GM12878 (cell line): Measurements from ENCODE around the gene PPRC1. TPM values are rescaled to one million over a fixed set of nuclear protein-coding genes. Genes with fewer than 3 reads are reported as not detected.

Experiments used
- ATAC-seq: fragments of 200-7000 bp; cut with Tn5 transposase; 3 replicates; pipeline ENCODE4 v1.9.1; 2020; ENCODE audit warnings: mild to moderate bottlenecking, moderate library complexity
- BruUV-seq: library from RNA; stranded (reverse); fragments of 400-500 nt; replicated peaks from 2 replicates; lab custom pipeline; 2021; lab: Mats Ljungman, UMichigan
- CTCF ChIA-PET: fragments of 300-600 bp; sonication (Branson Sonifier 250); formaldehyde crosslinking; extraction: SDS; loops from one replicate; lab custom pipeline; 2021; ENCODE audit warnings: inconsistent platforms; lab: Yijun Ruan, JAX
- POLR2A ChIA-PET: fragments of 350-600 bp; formaldehyde crosslinking; extraction: SDS; loops from one replicate; lab custom pipeline; 2021; ENCODE audit warnings: inconsistent platforms; lab: Charles Lee
- RAD21 ChIA-PET: fragments of 300-600 bp; sonication (Branson Sonifier 250); formaldehyde crosslinking; loops from one replicate; lab custom pipeline; 2023; ENCODE audit warnings: antibody characterized with exemption; ENCODE audit not compliant: unreplicated experiment; lab: Charles Lee
- SMC1A ChIA-PET: fragments of 300-600 bp; sonication (Branson Sonifier 250); formaldehyde crosslinking; loops from one replicate; lab custom pipeline; 2023; ENCODE audit not compliant: unreplicated experiment, uncharacterized antibody; lab: Charles Lee
- DNase-seq: peaks from one replicate; pipeline ENCODE4 v3.0.0-alpha.2; 2011; ENCODE audit warnings: low read depth, low spot score
- FAIRE-seq: peaks from 3 replicates; lab custom pipeline; 2011; peaks lifted over from hg19 to GRCh38; lab: Jason Lieb, UNC
- H2AFZ ChIP-seq: 2 replicates; pipeline ENCODE4 v1.6.0; 2011; ENCODE audit warnings: low read depth, low read length, control low read depth; ENCODE audit not compliant: control insufficient read depth
- H3K27ac ChIP-seq: 2 replicates; pipeline ENCODE4 v1.5.1; 2011; ENCODE audit warnings: control low read depth; ENCODE audit not compliant: control insufficient read depth, insufficient read depth
- H3K27me3 ChIP-seq, 2 experiments: replicated peaks in 1 of 2; 2 replicates each; pipeline versions ENCODE4 v1.6.0 to v1.6.1; 2011; ENCODE audit warnings: low read length in 1 of 2; ENCODE audit not compliant: control insufficient read depth in 2 of 2, insufficient read depth in 2 of 2
- H3K36me3 ChIP-seq, 2 experiments: 2 replicates each; pipeline ENCODE4 v1.5.1; 2011; ENCODE audit warnings: low read length in 1 of 2; ENCODE audit not compliant: control insufficient read depth in 2 of 2, insufficient read depth in 2 of 2
- H3K4me1 ChIP-seq: 2 replicates; pipeline ENCODE4 v1.6.1; 2011; ENCODE audit warnings: mild to moderate bottlenecking, low read length, moderate library complexity, mixed read lengths; ENCODE audit not compliant: control insufficient read depth, insufficient read depth
- H3K4me2 ChIP-seq: 2 replicates; pipeline ENCODE4 v1.6.0; 2011; ENCODE audit warnings: control low read depth; ENCODE audit not compliant: control insufficient read depth, insufficient read depth
- H3K4me3 ChIP-seq: fragments of 200-600 bp; sonication (generic); 2 replicates; pipeline ENCODE4 v1.5.1; 2016
- H3K79me2 ChIP-seq: 2 replicates; pipeline ENCODE4 v1.6.0; 2011; ENCODE audit warnings: low read length; ENCODE audit not compliant: control insufficient read depth, insufficient read depth
- H3K9ac ChIP-seq: 2 replicates; pipeline ENCODE4 v1.8.0; 2011; ENCODE audit warnings: low read length, control low read depth, mixed read lengths; ENCODE audit not compliant: control insufficient read depth, insufficient read depth
- H3K9me3 ChIP-seq: replicated peaks from 3 replicates; pipeline ENCODE4 v1.5.1; 2011; ENCODE audit warnings: mild to moderate bottlenecking, low read length; ENCODE audit not compliant: control insufficient read depth, insufficient read depth
- H4K20me1 ChIP-seq: 2 replicates; pipeline ENCODE4 v1.6.0; 2011; ENCODE audit not compliant: control insufficient read depth, insufficient read depth
- FOXM1 ChIP-seq: IDR thresholded peaks from 2 replicates; pipeline ENCODE4 v1.6.1; 2012; ENCODE audit warnings: low read depth, mild to moderate bottlenecking, inconsistent platforms, low read length, moderate library complexity
- JUND ChIP-seq: IDR thresholded peaks from 2 replicates; pipeline ENCODE4 v1.6.1; 2012; ENCODE audit warnings: low read depth, mild to moderate bottlenecking, low read length, improper control_type of control experiment, moderate library complexity
- KLF5 ChIP-seq: fragments of 450-650 bp; IDR thresholded peaks from 2 replicates; pipeline ENCODE4 v1.6.1; 2014; ENCODE audit warnings: mild to moderate bottlenecking; ENCODE audit not compliant: partially characterized antibody
- LARP7 ChIP-seq: fragments of 450-650 bp; IDR thresholded peaks from 2 replicates; pipeline ENCODE4 v1.6.1; 2017; ENCODE audit warnings: mild to moderate bottlenecking
- MTA3 ChIP-seq: IDR thresholded peaks from 2 replicates; pipeline ENCODE4 v1.6.1; 2012; ENCODE audit warnings: low read length, inconsistent platforms, borderline replicate concordance
- MYC ChIP-seq: IDR thresholded peaks from 2 replicates; pipeline ENCODE4 v1.6.1; 2011; ENCODE audit warnings: mild to moderate bottlenecking, low read length, moderate library complexity, inconsistent platforms; ENCODE audit not compliant: insufficient read depth, insufficient replicate concordance, insufficient read length, severe bottlenecking
- NBN ChIP-seq: fragments of 450-650 bp; IDR thresholded peaks from 2 replicates; pipeline ENCODE4 v1.6.1; 2016
- NKRF ChIP-seq: fragments of 450-650 bp; conservative IDR thresholded peaks from 2 replicates; pipeline ENCODE4 v1.6.1; 2017; ENCODE audit warnings: mild to moderate bottlenecking, moderate library complexity
- PML ChIP-seq: IDR thresholded peaks from 2 replicates; pipeline ENCODE4 v1.6.1; 2012; ENCODE audit warnings: low read length, inconsistent platforms
- ZNF274 ChIP-seq: IDR thresholded peaks from one replicate; pipeline ENCODE4 v1.8.0; 2011; ENCODE audit not compliant: insufficient read length, insufficient read depth
- WGBS: methylation state at CpG from one replicate; pipeline ENCODE4 v1.1.6; 2016; ENCODE audit warnings: low lambda C conversion rate; ENCODE audit not compliant: insufficient replicate concordance, insufficient coverage; ENCODE audit errors: missing lambda C conversion rate; 5-methylcytosine and 5-hydroxymethylcytosine counted together
- in situ Hi-C: fragments of 300-500 bp; cut with MboI; formaldehyde crosslinking; loops from 9 replicates; pipeline ENCODE4 v1.14.3; 2018; ENCODE audit warnings: mixed read lengths
- intact Hi-C: fragments of 100-400 bp; cut with micrococcal nuclease; formaldehyde crosslinking; loops from one replicate; pipeline ENCODE4 v1.14.2; 2022; ENCODE audit not compliant: unreplicated experiment
- polyA plus RNA-seq, 11 experiments: library from polyadenylated mRNA; depleted of rRNA in 4 of 11; unstranded in 6 of 11; stranded (reverse) in 5 of 11; fragments of >200 nt; fragmentation: Nextera tagmentation in 4 of 11; fragmentation: Illumina TruSeq in 1 of 11; extraction: Ambion mirVana in 4 of 11; extraction: Trizol in 1 of 11; gene quantifications; 1 replicate in 1 of 11; 2 replicates in 10 of 11; pipeline versions ENCODE4 v1.2.1 to v1.2.3, GENCODE V29; 2011 to 2016; ENCODE audit warnings: inconsistent platforms in 2 of 11, missing spikeins in 2 of 11, low read depth in 1 of 11
- total RNA-seq, 4 experiments: library from RNA; depleted of rRNA in 3 of 4; stranded (reverse); fragments of >200 nt in 3 of 4; fragmentation: Illumina TruSeq in 1 of 4; extraction: Trizol in 1 of 4; gene quantifications; 2 replicates each; pipeline versions ENCODE4 v1.2.1 to v1.2.3, GENCODE V29; 2013 to 2021
- TF ChIP-seq, protein P1 (sequence below): fragments of 450-650 bp; IDR thresholded peaks from 2 replicates; pipeline ENCODE4 v1.6.1; 2017; ENCODE audit warnings: low read depth, mild to moderate bottlenecking, moderate library complexity
- TF ChIP-seq, protein P2 (sequence below): fragments of 450-650 bp; IDR thresholded peaks from 2 replicates; pipeline ENCODE4 v1.6.1; 2017; ENCODE audit warnings: mild to moderate bottlenecking, moderate library complexity

PPRC1 gene
- total and polyA plus RNA-seq, 10 of the 15 experiments (the other 5 are each of a cell fraction or from before 2014, with no cell fraction given): 13.1 to 69.8 (median 32.4) TPM

DNA sequence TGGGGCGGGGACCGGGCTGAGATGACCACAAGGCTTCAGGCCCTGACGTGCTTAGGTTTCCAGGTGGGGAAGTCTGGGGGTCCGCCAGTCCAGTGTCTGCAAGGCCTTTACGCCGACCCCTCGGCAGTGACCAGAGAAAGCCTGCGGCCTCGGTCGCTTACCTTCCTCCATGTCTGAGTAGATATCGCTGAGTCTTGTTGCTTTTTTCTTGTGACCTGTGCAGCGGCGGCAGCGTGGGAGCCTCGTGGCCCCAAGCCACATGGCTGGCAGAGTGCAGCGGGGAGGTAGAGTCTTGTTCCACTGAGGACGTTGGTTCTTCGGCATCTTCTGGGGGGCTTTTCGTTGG, 19.7 kb downstream of the PPRC1 start:
- WGBS: under 1% methylated on average over 19 of the region's 19 CpGs

More for the DNA sequence above, 19.7 kb downstream of the PPRC1 start:
- no TSS peak for BruUV-seq
- H3K9me3 ChIP-seq: no peaks in the 10 kb centered on the region
- FAIRE-seq (no peak), DNase-seq (no peak), ATAC-seq (peak; percentile 41)
- H3K4me2 ChIP-seq: peak overlapping the region; percentile 39
- in situ Hi-C loops: no loop called here
- ChIA-PET SMC1A (interaction anchor here (1.6 to 5.0 kb wide), 6 partner anchors 14 to 34 kb away, joined by 3 to 29 read pairs (median 11); partner anchors contain the start of gene PPRC1), POLR2A (interaction anchor here (0.5 to 2.6 kb wide), 12 partner anchors 13 to 334 kb away, joined by 3 to 19 read pairs (median 4); partner anchors contain the start of genes GBF1, OGA and PPRC1), CTCF (interaction anchor here (1.0 to 3.0 kb wide), 6 partner anchors 17 to 246 kb away, joined by 3 to 24 read pairs (median 6); partner anchors contain the start of gene PPRC1), RAD21 (interaction anchor here (0.9 to 2.1 kb wide), 6 partner anchors 13 to 270 kb away, joined by 3 to 12 read pairs (median 6); partner anchors contain the start of gene PPRC1)
- no peaks in the 10 kb centered on the region for H3K27me3 ChIP-seq
- peak overlapping the region; percentile 38 for H2AFZ ChIP-seq
- peaks cover 54% of the 10 kb centered on the region for H3K79me2 ChIP-seq
- peaks cover 9% of the 10 kb centered on the region for H3K4me1 ChIP-seq
- no peaks in the 10 kb centered on the region; the same call in none of the 2 replicates for H4K20me1 ChIP-seq
- peaks cover 21 to 38% of the 10 kb centered on the region in 2 experiments for H3K36me3 ChIP-seq
- intact Hi-C loops: loop anchor here (1.0 kb wide), 1 partner anchor 20 kb away; no protein-coding TSS in a partner anchor
- H3K27ac ChIP-seq: peak overlapping the region; percentile 83
- H3K9ac ChIP-seq: peak overlapping the region; percentile 89
- TF ChIP-seq, protein P1, sequence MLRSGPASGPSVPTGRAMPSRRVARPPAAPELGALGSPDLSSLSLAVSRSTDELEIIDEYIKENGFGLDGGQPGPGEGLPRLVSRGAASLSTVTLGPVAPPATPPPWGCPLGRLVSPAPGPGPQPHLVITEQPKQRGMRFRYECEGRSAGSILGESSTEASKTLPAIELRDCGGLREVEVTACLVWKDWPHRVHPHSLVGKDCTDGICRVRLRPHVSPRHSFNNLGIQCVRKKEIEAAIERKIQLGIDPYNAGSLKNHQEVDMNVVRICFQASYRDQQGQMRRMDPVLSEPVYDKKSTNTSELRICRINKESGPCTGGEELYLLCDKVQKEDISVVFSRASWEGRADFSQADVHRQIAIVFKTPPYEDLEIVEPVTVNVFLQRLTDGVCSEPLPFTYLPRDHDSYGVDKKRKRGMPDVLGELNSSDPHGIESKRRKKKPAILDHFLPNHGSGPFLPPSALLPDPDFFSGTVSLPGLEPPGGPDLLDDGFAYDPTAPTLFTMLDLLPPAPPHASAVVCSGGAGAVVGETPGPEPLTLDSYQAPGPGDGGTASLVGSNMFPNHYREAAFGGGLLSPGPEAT: 0 out of 2 replicates have a peak, but pooled peaks have one; percentile 4
- TF ChIP-seq JUND (no peak), MYC (peak; percentile 76), NBN (0 out of 2 replicates have a peak, but pooled peaks have one; percentile 38), LARP7 (0 out of 2 replicates have a peak, but pooled peaks have one; percentile 57), MTA3 (0 out of 2 replicates have a peak, but pooled peaks have one; percentile 13), NKRF (peak; percentile 69; the same call in 1 of the 2 replicates), ZNF274 (no peak), PML (peak; percentile 9; the same call in 1 of the 2 replicates), KLF5 (peak; percentile 6), FOXM1 (no peak)
- TF ChIP-seq, protein P2, sequence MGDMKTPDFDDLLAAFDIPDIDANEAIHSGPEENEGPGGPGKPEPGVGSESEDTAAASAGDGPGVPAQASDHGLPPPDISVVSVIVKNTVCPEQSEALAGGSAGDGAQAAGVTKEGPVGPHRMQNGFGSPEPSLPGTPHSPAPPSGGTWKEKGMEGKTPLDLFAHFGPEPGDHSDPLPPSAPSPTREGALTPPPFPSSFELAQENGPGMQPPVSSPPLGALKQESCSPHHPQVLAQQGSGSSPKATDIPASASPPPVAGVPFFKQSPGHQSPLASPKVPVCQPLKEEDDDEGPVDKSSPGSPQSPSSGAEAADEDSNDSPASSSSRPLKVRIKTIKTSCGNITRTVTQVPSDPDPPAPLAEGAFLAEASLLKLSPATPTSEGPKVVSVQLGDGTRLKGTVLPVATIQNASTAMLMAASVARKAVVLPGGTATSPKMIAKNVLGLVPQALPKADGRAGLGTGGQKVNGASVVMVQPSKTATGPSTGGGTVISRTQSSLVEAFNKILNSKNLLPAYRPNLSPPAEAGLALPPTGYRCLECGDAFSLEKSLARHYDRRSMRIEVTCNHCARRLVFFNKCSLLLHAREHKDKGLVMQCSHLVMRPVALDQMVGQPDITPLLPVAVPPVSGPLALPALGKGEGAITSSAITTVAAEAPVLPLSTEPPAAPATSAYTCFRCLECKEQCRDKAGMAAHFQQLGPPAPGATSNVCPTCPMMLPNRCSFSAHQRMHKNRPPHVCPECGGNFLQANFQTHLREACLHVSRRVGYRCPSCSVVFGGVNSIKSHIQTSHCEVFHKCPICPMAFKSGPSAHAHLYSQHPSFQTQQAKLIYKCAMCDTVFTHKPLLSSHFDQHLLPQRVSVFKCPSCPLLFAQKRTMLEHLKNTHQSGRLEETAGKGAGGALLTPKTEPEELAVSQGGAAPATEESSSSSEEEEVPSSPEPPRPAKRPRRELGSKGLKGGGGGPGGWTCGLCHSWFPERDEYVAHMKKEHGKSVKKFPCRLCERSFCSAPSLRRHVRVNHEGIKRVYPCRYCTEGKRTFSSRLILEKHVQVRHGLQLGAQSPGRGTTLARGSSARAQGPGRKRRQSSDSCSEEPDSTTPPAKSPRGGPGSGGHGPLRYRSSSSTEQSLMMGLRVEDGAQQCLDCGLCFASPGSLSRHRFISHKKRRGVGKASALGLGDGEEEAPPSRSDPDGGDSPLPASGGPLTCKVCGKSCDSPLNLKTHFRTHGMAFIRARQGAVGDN: 0 out of 2 replicates have a peak, but pooled peaks have one; percentile 23
- peak overlapping the region; percentile 94 for H3K4me3 ChIP-seq
